ENCODE data around the gene RRH.
"Not testable (repeated sequence)": the region's sequence is repeated elsewhere in the genome, so short reads cannot be mapped to it uniquely, and the experiment has no call there.

RRH gene

GRCh38 chr4:109827672-109828071 is at the start of gene RRH:
RRH (plus strand) TSS chr4:109827972; CDS start chr4:109828028, 56 bp downstream.
- no peak for DNase-seq

DNA sequence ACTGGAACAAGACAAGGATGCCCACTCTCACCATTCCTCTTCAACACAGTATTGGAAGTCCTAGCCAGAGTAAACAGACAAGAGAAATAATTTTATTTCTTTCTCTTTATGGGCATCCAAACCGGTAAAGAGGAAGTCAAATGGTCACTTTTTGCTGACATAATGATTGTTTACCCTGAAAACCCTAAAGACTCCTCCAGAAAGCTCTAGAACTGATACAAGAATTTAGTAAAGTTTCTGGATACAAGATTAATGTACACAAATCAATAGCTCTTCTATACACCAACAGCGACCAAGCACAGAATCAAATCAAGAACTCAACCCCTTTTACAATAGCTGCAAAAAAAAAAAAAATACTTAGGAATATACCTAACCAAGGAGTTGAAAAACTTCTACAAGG is 45.7 kb upstream of the RRH start:
- not testable (repeated sequence) for DNase-seq

- DNase-seq = no peak
Measured at GRCh38 chr4:109786846-109787245, 40.9 kb upstream of the RRH start.

DNA sequence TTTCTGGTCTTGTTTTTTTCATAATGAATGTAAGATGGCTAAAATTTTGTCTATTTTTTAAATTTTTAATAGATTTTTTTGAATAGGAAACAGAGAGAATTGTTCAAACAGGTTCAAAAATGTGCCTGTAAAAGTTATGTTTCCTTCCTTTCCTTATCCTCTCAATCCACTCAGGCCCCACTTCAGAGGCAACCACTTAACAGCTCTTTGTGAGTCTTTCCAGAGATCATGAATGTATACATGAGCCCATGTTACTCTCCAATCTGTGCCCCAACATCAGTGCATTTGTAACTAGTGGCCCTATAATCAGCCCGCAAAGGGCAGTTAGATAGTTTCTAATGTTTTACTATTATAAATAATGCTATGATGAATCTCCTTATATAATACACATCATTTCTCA is 40.0 kb upstream of the RRH start:
- no peak for DNase-seq

GRCh38 chr4:109795059-109795458 is 32.7 kb upstream of the RRH start:
- no peak for DNase-seq

GRCh38 chr4:109798866-109799265 is 28.9 kb upstream of the RRH start:
- no peak for DNase-seq

DNA sequence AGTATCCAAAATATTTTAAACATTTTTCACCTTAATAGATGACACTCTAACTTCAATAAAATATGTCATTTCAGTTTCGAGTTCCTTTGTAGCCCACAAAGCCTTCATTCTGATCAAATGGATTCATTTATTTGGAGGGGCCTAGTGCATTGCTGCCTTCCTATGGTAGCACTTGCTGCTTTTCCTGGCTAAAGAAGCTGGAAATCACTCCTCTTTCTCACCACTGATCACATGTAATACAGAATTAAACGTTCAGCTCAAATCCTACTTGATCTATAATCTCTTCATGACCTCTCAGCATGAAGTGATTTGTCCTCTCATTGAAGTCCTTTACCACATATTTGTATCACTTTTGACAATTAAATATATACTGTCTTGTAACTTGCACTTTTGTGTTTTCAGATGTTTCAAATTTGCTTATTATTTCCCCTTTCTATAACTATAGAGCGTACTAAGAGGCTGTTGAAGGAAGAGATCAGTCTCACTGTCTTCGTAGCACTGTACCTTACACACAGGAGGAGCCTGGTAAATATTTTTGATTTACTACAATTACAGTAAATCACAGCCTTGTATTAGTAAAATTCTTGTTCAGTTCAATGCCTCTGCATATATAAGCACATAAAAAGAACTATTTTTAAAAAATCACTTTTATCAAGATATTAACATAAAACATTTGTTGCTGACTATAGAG is 26.5 kb upstream of the RRH start:
- no peak for DNase-seq

- no peak for DNase-seq
Measured at GRCh38 chr4:109801895-109802319, 25.9 kb upstream of the RRH start, which contains the start of gene CFI. CFI (minus strand) TSS chr4:109801999; CDS start chr4:109801971, 28 bp downstream.

DNA sequence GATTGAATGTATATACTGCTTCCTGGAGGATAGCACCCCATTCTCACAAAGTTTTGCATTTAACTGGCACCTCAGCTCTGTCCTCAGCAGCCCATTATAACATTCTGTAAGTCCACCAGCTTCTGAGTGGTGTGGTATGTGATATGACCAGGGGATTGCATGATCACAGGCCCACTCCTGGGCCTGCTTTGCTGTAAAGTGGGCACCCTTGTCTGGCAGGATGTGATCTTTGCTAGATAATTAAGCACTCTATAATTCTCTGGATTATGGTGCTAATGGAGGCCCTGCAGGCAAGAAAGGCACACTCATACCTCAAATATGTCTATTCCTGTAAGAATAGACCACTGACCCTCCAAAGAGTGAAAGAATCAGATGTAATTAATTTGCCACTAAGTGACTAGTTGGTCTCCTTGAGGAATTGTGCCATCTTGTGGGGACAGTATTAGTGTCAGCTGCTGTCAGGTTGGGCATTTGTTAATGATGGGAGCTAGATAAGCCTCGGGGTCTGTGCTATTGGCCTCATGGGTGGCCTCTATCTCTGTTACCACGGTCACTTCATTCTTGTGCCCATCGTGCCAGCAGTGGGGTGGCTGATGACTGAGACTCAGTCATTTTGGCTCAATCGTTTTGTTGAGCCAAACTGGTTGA is 23.7 kb upstream of the RRH start:
- peak; percentile 36 for DNase-seq

DNA sequence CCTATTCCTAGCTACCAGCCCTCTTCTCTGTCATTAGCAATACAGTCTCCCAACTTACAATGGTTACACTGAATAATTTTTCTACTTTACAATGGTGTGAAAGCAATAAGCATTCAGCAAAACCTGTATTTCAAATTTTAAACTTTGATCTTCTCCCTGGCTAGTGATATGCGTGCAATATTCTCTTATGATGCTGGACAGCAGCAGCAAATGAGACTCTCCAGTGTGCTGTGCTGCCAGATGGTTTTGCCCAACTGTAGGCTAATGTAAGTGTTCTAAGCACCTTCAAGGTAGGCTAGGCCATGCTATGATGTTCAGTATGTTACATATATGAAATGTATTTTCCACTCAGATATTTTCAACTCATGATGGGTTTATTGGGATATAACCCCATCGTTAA is 18.1 kb upstream of the RRH start:
- no peak for DNase-seq

DNA sequence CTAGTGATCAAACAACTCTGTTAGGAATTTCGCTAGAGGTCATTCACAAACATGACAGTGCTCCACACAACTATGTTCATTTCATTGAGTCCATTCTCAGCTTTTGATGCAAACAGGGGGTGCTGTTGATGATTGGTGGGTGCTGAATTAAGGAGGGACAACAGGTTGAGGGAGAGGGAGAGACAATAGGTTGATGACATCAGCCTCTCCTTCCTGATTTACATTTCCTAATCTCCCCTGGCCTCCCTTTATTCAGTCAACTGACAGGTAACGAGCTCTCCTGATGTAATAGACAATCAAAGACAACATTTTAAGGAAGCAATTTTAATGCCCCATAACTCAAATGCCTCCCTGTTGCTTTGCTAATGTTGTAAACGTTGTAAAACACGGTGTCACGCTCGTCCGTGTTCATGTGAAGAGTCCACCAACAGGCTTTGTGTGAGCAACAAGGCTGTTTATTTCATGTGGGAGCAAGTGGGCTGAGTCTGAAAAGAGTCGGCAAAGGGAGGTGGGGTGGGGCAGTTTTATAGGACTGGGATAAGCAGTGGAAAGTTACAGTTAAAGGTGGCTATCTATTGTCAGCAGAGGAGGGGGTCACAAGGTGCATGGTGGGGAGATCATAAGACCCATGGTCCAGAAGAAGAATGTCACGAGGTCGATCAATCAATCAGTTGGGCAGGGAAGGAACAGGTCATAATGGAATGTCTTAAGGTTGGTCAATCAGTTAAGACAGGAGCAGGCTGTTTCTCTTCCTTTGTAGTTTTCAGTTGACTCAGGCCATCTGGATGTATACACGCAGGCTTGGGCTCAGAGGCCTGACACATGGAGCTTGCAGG is 17.0 kb upstream of the RRH start:
- DNase-seq = no peak

DNA sequence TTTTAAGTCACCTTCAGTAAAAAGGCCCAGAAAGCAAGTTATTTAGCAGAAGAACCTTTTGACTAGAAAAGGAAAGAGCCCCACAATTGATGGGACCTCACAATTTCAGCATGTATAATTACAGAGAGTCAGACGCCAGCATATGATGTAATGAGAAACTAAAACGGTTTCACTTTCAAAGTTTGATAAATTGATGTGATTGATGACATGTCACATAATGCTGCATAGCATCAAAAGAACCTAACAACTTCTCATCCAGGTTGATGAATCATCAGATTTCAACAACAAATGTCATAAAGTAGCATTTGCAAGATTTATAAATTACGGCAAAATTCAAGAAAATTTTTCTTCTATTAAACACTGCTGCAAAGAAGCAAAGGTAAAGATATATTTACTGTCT is 16.1 kb upstream of the RRH start:
- DNase-seq = no peak

- peak; percentile 80 for DNase-seq
Measured at GRCh38 chr4:109815151-109816081, 12.4 kb upstream of the RRH start, which contains the start of gene GAR1. GAR1 (plus strand) TSS chr4:109815762; CDS start chr4:109816165, 403 bp downstream.

GRCh38 chr4:109816082-109816442 is 11.7 kb upstream of the RRH start:
- no peak for DNase-seq

DNA sequence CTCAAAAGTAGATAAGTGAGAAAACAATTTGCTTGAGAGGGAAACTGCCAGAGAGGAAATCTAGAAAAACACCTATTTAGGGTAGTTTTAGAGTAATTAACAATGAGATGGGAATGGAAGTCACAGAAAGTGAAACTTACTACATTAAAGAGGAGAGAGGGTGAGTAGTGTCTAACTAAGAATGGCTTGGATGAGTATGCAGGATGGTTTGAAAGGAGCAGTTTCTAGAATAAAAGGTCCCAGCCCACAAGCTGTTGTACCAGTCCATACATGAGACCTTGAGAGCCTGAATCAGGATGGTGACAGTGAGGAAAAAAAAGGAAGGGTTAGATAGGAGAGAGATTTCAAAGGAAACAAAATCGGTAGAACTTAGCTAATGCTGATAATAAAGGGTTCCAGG is 10.9 kb upstream of the RRH start:
- no peak for DNase-seq

- DNase-seq = no peak
Measured at GRCh38 chr4:109818268-109818667, 9.5 kb upstream of the RRH start.

GRCh38 chr4:109820563-109820962 is 7.2 kb upstream of the RRH start:
- DNase-seq = peak; percentile 84

- no peak for DNase-seq
Measured at GRCh38 chr4:109821185-109821584, 6.6 kb upstream of the RRH start.

DNA sequence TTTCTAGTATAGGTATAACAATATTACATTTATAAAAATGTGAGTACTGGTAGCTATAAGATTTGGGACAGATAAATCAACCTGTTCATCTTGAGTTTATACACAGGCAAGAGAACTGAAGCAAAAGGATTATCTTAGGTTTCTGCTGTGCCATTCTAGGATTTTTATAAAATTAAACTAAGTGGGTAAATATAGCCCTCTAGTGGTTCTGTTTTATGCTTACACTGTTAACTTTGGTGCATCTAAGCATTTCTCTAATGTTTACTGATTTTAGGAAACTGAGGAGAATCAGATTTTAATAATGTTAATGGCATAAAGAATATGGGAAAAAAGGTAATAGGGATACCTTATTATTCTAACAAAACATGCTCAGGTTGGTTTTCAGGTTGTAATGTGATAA is 1.1 kb upstream of the RRH start:
- peak; percentile 4 for DNase-seq

DNA sequence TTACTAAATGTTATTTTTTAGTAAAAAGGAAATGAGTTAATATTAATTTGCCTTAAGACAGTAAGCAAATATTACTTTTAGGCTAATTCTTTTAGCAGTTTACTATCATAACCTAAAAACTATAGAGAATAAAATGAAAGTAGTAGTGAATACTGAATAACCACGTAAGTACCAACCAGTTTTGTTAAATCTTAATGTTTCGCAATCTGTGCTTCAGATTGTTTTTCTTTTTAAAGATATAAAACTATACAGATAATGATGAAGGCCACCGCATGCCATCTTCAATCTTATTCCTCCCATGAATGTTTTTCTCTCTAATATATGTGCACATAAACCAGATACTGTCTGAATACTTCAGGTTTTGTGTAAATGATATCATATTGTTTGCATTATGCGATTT is 6.0 kb downstream of the RRH start:
- DNase-seq = no peak

GRCh38 chr4:109836985-109837384 is 9.2 kb downstream of the RRH start:
- no peak for DNase-seq

DNA sequence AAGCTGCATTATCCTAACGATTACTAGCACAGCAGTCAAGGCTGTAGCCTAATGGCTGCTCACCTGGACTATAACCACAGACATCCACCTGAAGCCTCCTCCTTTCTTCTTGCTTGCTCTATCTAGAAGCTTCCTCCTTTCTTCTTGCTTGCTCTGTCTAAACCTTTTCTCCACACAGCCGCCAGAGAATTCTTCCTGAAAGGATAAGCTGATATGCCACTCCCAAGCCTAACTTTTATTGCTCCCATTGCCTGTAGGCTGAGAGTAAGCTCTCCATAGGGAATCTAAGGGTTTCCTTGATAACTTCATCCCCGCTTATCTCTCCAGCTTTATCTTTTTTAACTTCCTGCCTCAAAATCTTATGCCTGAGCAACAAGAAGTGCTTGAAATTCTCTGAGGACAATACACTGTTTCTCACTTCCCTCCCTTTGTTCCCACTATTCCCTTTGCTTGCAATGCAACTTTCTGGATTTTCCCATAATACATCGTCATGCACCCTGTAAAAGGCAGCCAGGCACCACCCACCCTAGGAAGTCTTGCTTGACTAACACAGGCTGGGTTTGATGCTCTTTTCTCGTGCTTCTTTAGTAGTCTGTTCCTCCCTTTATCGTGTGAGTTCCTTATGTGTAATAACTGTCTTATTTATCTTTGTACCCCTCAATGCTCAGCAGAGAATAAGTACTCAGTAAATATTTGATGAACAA is 18.8 kb downstream of the RRH start:
- DNase-seq = no peak
